ENCODE measurements around the gene TMEM201. TPM values are rescaled to one million over a fixed set of nuclear protein-coding genes. Genes with fewer than 3 reads are reported as not detected.

The TMEM201 gene
- polyA plus RNA-seq, 1 donor, result 20.3 TPM

GRCh38 chr1:9654051-9654833 lies 65.5 kb downstream of the TMEM201 start:
- no peak for DNase-seq

GRCh38 chr1:9654834-9655723 lies 66.4 kb downstream of the TMEM201 start:
- no peak for DNase-seq

GRCh38 chr1:9655836-9656235 lies 67.1 kb downstream of the TMEM201 start:
- DNase-seq, result no peak

GRCh38 chr1:9657521-9658032 lies 68.9 kb downstream of the TMEM201 start:
- DNase-seq, result no peak

- no peak for DNase-seq
Observed at GRCh38 chr1:9658199-9658598, 69.5 kb downstream of the TMEM201 start.

- DNase-seq, result no peak
Observed at GRCh38 chr1:9659328-9659727, 70.6 kb downstream of the TMEM201 start.

GRCh38 chr1:9663257-9663656 lies 74.5 kb downstream of the TMEM201 start:
- DNase-seq, result no peak

Other genes starting within 250 kb of the TMEM201 start
- gene SLC25A33, start 49.4 kb upstream of the TMEM201 start, polyA plus RNA-seq (ENCODE audit: insufficient read length), result 1.2 TPM
- 4.2 TPM for gene PIK3CD, start 62.8 kb downstream of the TMEM201 start, polyA plus RNA-seq (ENCODE audit: insufficient read length)
- 78.9 TPM for gene CLSTN1, start 235.1 kb downstream of the TMEM201 start, polyA plus RNA-seq (ENCODE audit: insufficient read length)